ENCODE data around the gene KIAA0586.
"Not testable (repeated sequence)": the region's sequence is repeated elsewhere in the genome, so short reads cannot be mapped to it uniquely, and the experiment has no call there.

KIAA0586 gene

GRCh38 chr14:58427281-58428117 is at the start of gene KIAA0586, which contains the start of gene TIMM9:
Gene KIAA0586, plus strand, starts transcription at chr14:58427719. Its CDS starts 546 bp downstream, at chr14:58428265.
Gene TIMM9, minus strand, starts transcription at chr14:58427531. Its CDS starts 15,586 bp downstream, at chr14:58411945.
- DNase-seq, result peak; percentile 98 to 99

GRCh38 chr14:58390830-58391229 is 36.7 kb upstream of the KIAA0586 start:
- DNase-seq, result no peak

- no peak for DNase-seq
Measured at GRCh38 chr14:58395562-58395811, 32.0 kb upstream of the KIAA0586 start.

GRCh38 chr14:58395812-58396788 is 31.4 kb upstream of the KIAA0586 start, which contains the start of gene TOMM20L:
Gene TOMM20L, plus strand, starts transcription at chr14:58395930. Its CDS starts 28 bp downstream, at chr14:58395958.
- DNase-seq, result peak; percentile 76 to 84

GRCh38 chr14:58397156-58397555 is 30.4 kb upstream of the KIAA0586 start:
- no peak for DNase-seq

GRCh38 chr14:58398495-58398894 is 29.0 kb upstream of the KIAA0586 start:
- DNase-seq, result no peak

- DNase-seq, result no peak
Measured at GRCh38 chr14:58398895-58399294, 28.6 kb upstream of the KIAA0586 start.

GRCh38 chr14:58401587-58401986 is 25.9 kb upstream of the KIAA0586 start:
- DNase-seq, result no peak

- DNase-seq, result no peak
Measured at GRCh38 chr14:58408681-58409215, 18.8 kb upstream of the KIAA0586 start.

- DNase-seq, result no peak
Measured at GRCh38 chr14:58414845-58415244, 12.7 kb upstream of the KIAA0586 start.

- DNase-seq, result no peak
Measured at GRCh38 chr14:58415636-58416547, 11.6 kb upstream of the KIAA0586 start.

- DNase-seq, result not testable (repeated sequence)
Measured at GRCh38 chr14:58416934-58417333, 10.6 kb upstream of the KIAA0586 start.

GRCh38 chr14:58426670-58427280 is 744 bp upstream of the KIAA0586 start:
- peak in 1 of 2 donors; percentile 51 for DNase-seq

- peak; percentile 4 to 51 for DNase-seq
Measured at GRCh38 chr14:58428118-58428683, 682 bp downstream of the KIAA0586 start.

GRCh38 chr14:58430156-58430555 is 2.6 kb downstream of the KIAA0586 start:
- no peak for DNase-seq

GRCh38 chr14:58439476-58439875 is 12.0 kb downstream of the KIAA0586 start:
- no peak for DNase-seq

- no peak for DNase-seq
Measured at GRCh38 chr14:58444627-58445026, 17.1 kb downstream of the KIAA0586 start.

- no peak for DNase-seq
Measured at GRCh38 chr14:58455593-58456265, 28.2 kb downstream of the KIAA0586 start.

- DNase-seq, result no peak
Measured at GRCh38 chr14:58460772-58461171, 33.3 kb downstream of the KIAA0586 start.

GRCh38 chr14:58463147-58463546 is 35.6 kb downstream of the KIAA0586 start:
- no peak for DNase-seq

GRCh38 chr14:58464652-58465051 is 37.1 kb downstream of the KIAA0586 start:
- no peak for DNase-seq

Data from CD4-positive, alpha-beta T cell treated with Interferon alpha-2 for 1 hour (primary cell).